Measurements from ENCODE around the gene LTB4R2.

- no peak for TF ChIP-seq EZH2phosphoT487 (IDR thresholded peaks at IDR 0.05; ENCODE audit: insufficient read depth, low read depth)
- TF ChIP-seq EZH2 (IDR thresholded peaks at IDR 0.05; ENCODE audit: insufficient read depth, poor library complexity, severe bottlenecking), result no peak
Observed at GRCh38 chr14:24272467-24272866, 37.5 kb upstream of the LTB4R2 start.
